DMS79 treated with DMSO at 0.1 percent for 48 hours (cell line): Measurements from ENCODE around the gene NUP85.
"Not testable (repeated sequence)": the region's sequence is repeated elsewhere in the genome, so short reads cannot be mapped to it uniquely, and the experiment has no call there.

Experiments
- DNase-seq: peaks from one replicate; lab custom pipeline; 2025; lab: John Stamatoyannopoulos, UW

Gene NUP85

GRCh38 chr17:75241996-75242460 lies 36.5 kb downstream of the NUP85 start:
- no peak for DNase-seq

GRCh38 chr17:75242461-75243042 lies 37.1 kb downstream of the NUP85 start:
- DNase-seq: no peak

- no peak for DNase-seq
Measured at GRCh38 chr17:75244133-75244866, 38.8 kb downstream of the NUP85 start.

GRCh38 chr17:75245011-75245410 lies 39.5 kb downstream of the NUP85 start:
- no peak for DNase-seq

- no peak for DNase-seq
Measured at GRCh38 chr17:75246404-75246803, 40.9 kb downstream of the NUP85 start.

- no peak for DNase-seq
Measured at GRCh38 chr17:75249564-75249963, 44.1 kb downstream of the NUP85 start.

- no peak for DNase-seq
Measured at GRCh38 chr17:75250009-75250471, 44.6 kb downstream of the NUP85 start.

GRCh38 chr17:75252039-75252816 lies 46.7 kb downstream of the NUP85 start:
- no peak for DNase-seq

GRCh38 chr17:75255954-75256698 lies 50.6 kb downstream of the NUP85 start:
- not testable (repeated sequence) for DNase-seq

- DNase-seq: not testable (repeated sequence)
Measured at GRCh38 chr17:75257228-75257627, 51.7 kb downstream of the NUP85 start.

- DNase-seq: no peak
Measured at GRCh38 chr17:75260641-75261335, 55.3 kb downstream of the NUP85 start.

GRCh38 chr17:75261336-75262111 lies 56.0 kb downstream of the NUP85 start, which contains the start of the genes GGA3 and MRPS7:
TSS of gene GGA3 (minus strand) at chr17:75261606. CDS start at chr17:75261587, 19 bp downstream.
TSS of gene MRPS7 (plus strand) at chr17:75261879. CDS start at chr17:75261901, 22 bp downstream.
- DNase-seq: peak; percentile 83

- peak; percentile 24 for DNase-seq
Measured at GRCh38 chr17:75262112-75262606, 56.7 kb downstream of the NUP85 start.

GRCh38 chr17:75263055-75263454 lies 57.6 kb downstream of the NUP85 start:
- DNase-seq: no peak

- DNase-seq: no peak
Measured at GRCh38 chr17:75265614-75266315, 60.3 kb downstream of the NUP85 start.

GRCh38 chr17:75266316-75267152 lies 61.1 kb downstream of the NUP85 start:
- DNase-seq: no peak

GRCh38 chr17:75267153-75267410 lies 61.6 kb downstream of the NUP85 start:
- DNase-seq: no peak

GRCh38 chr17:75267411-75268232 lies 62.1 kb downstream of the NUP85 start:
- DNase-seq: no peak
